ENCODE measurements around the gene TEAD1.

The TEAD1 gene

GRCh38 chr11:12794576-12795230 is 120.5 kb downstream of the TEAD1 start:
- DNase-seq: no peak

- DNase-seq: no peak
Measured at GRCh38 chr11:12797996-12798395, 123.8 kb downstream of the TEAD1 start.

GRCh38 chr11:12798609-12799011 is 124.4 kb downstream of the TEAD1 start:
- DNase-seq: no peak

GRCh38 chr11:12799334-12799835 is 125.2 kb downstream of the TEAD1 start:
- no peak for DNase-seq

- no peak for DNase-seq
Measured at GRCh38 chr11:12800032-12800671, 125.9 kb downstream of the TEAD1 start.

GRCh38 chr11:12800871-12801270 is 126.7 kb downstream of the TEAD1 start:
- no peak for DNase-seq

GRCh38 chr11:12801976-12802375 is 127.8 kb downstream of the TEAD1 start:
- no peak for DNase-seq

- DNase-seq: no peak
Measured at GRCh38 chr11:12802418-12803085, 128.3 kb downstream of the TEAD1 start.

- DNase-seq: no peak
Measured at GRCh38 chr11:12803086-12803826, 129.0 kb downstream of the TEAD1 start.

- no peak for DNase-seq
Measured at GRCh38 chr11:12806113-12806512, 131.9 kb downstream of the TEAD1 start.

GRCh38 chr11:12807621-12808020 is 133.4 kb downstream of the TEAD1 start:
- DNase-seq: no peak

GRCh38 chr11:12808519-12808918 is 134.3 kb downstream of the TEAD1 start:
- DNase-seq: no peak

- DNase-seq: no peak
Measured at GRCh38 chr11:12809364-12809763, 135.1 kb downstream of the TEAD1 start.

- no peak for DNase-seq
Measured at GRCh38 chr11:12809864-12810567, 135.8 kb downstream of the TEAD1 start.

GRCh38 chr11:12810568-12810894 is 136.3 kb downstream of the TEAD1 start:
- no peak for DNase-seq

GRCh38 chr11:12811861-12812260 is 137.6 kb downstream of the TEAD1 start:
- no peak for DNase-seq

- no peak for DNase-seq
Measured at GRCh38 chr11:12812849-12813248, 138.6 kb downstream of the TEAD1 start.

GRCh38 chr11:12813371-12814225 is 139.4 kb downstream of the TEAD1 start:
- no peak for DNase-seq

- DNase-seq: no peak
Measured at GRCh38 chr11:12815129-12815480, 140.9 kb downstream of the TEAD1 start.

- no peak for DNase-seq
Measured at GRCh38 chr11:12815931-12816494, 141.8 kb downstream of the TEAD1 start.

- no peak for DNase-seq
Measured at GRCh38 chr11:12817681-12818332, 143.6 kb downstream of the TEAD1 start.

Measured in AML-193 (cell line).